Measurements from ENCODE around the gene COQ8B.

- TF ChIP-seq CTCF (IDR thresholded peaks at IDR 0.05) (no peak), FOXK1 (CRISPR knock-in tag; IDR thresholded peaks at IDR 0.05) (no peak), ZNF232 (CRISPR knock-in tag; IDR thresholded peaks at IDR 0.05) (no peak), RELA (CRISPR knock-in tag; IDR thresholded peaks at IDR 0.05; ENCODE audit: borderline replicate concordance) (no peak), CREB1 (CRISPR knock-in tag; IDR thresholded peaks at IDR 0.05) (no peak), NFYB (CRISPR knock-in tag; conservative IDR thresholded peaks at IDR 0.05; ENCODE audit: low read depth) (no peak), ATF3 (CRISPR knock-in tag; conservative IDR thresholded peaks at IDR 0.05) (no peak)
Observed at GRCh38 chr19:40690050-40690692, 26.5 kb downstream of the COQ8B start, which contains the start of gene NUMBL.

Data from WTC11 (cell line).